Astrocyte (in vitro differentiated cells and primary cell): Measurements from ENCODE around the gene XIRP1. TPM values are rescaled to one million over a fixed set of nuclear protein-coding genes. Genes with fewer than 3 reads are reported as not detected.
A peak's percentile ranks its signal among the peaks of the same experiment; 100 is the strongest.

Experiments
- DNase-seq: peaks from one replicate; pipeline ENCODE4 v3.0.0-alpha.2; 2010; ENCODE audit warnings: low read depth
- FAIRE-seq: peaks from 2 replicates; lab custom pipeline; 2011; peaks lifted over from hg19 to GRCh38; lab: Jason Lieb, UNC
- H2AFZ ChIP-seq: 2 replicates; pipeline ENCODE4 v1.6.0; 2012; ENCODE audit warnings: low read depth, low read length, inconsistent platforms
- H3K27ac ChIP-seq: 2 replicates; pipeline ENCODE4 v1.5.1; 2011; ENCODE audit warnings: low read depth, low read length, inconsistent platforms
- H3K27me3 ChIP-seq: 2 replicates; pipeline ENCODE4 v1.6.0; 2011; ENCODE audit warnings: low read length, inconsistent platforms; ENCODE audit not compliant: insufficient read depth
- H3K36me3 ChIP-seq: 2 replicates; pipeline ENCODE4 v1.5.1; 2011; ENCODE audit warnings: low read length, inconsistent platforms; ENCODE audit not compliant: insufficient read depth
- H3K4me1 ChIP-seq: 2 replicates; pipeline ENCODE4 v1.5.1; 2011; ENCODE audit warnings: low read length, inconsistent platforms; ENCODE audit not compliant: insufficient read depth
- H3K4me2 ChIP-seq: 2 replicates; pipeline ENCODE4 v1.6.0; 2012; ENCODE audit warnings: low read length, inconsistent platforms
- H3K4me3 ChIP-seq: 2 replicates; pipeline ENCODE4 v1.5.1; 2011; ENCODE audit warnings: low read depth, mild to moderate bottlenecking, low read length, inconsistent platforms; ENCODE audit not compliant: insufficient read depth
- H3K79me2 ChIP-seq: 2 replicates; pipeline ENCODE4 v1.6.0; 2012; ENCODE audit warnings: mild to moderate bottlenecking, low read length, inconsistent platforms; ENCODE audit not compliant: insufficient read depth
- H3K9ac ChIP-seq: 2 replicates; pipeline ENCODE4 v1.6.0; 2012; ENCODE audit warnings: mild to moderate bottlenecking, low read length, inconsistent platforms
- H3K9me3 ChIP-seq: 2 replicates; pipeline ENCODE4 v1.5.1; 2012; ENCODE audit warnings: low read depth, mild to moderate bottlenecking, low read length, inconsistent platforms; ENCODE audit not compliant: insufficient read depth
- H4K20me1 ChIP-seq: 2 replicates; pipeline ENCODE4 v1.6.0; 2012; ENCODE audit warnings: low read length, inconsistent platforms; ENCODE audit not compliant: insufficient read depth
- H3K27ac Mint-ChIP-seq: one replicate; pipeline ENCODE4 v1.8.0; 2021; ENCODE audit warnings: mild to moderate bottlenecking, mixed read lengths; ENCODE audit not compliant: unreplicated experiment
- H3K27me3 Mint-ChIP-seq: one replicate; pipeline ENCODE4 v1.8.0; 2021; ENCODE audit warnings: low read depth, mixed read lengths; ENCODE audit not compliant: unreplicated experiment
- H3K36me3 Mint-ChIP-seq: one replicate; pipeline ENCODE4 v1.8.0; 2021; ENCODE audit warnings: low read depth, mixed read lengths; ENCODE audit not compliant: unreplicated experiment
- H3K4me1 Mint-ChIP-seq: one replicate; pipeline ENCODE4 v1.8.0; 2021; ENCODE audit warnings: low read depth, mixed read lengths; ENCODE audit not compliant: unreplicated experiment
- H3K4me3 Mint-ChIP-seq: one replicate; pipeline ENCODE4 v1.8.0; 2021; ENCODE audit warnings: mild to moderate bottlenecking, moderate library complexity, mixed read lengths; ENCODE audit not compliant: unreplicated experiment
- H3K9me3 Mint-ChIP-seq: one replicate; pipeline ENCODE4 v1.8.0; 2021; ENCODE audit warnings: mild to moderate bottlenecking, mixed read lengths; ENCODE audit not compliant: unreplicated experiment
- CTCF ChIP-seq: IDR thresholded peaks from 2 replicates; pipeline ENCODE4 v1.5.1; 2011; ENCODE audit warnings: low read depth, mild to moderate bottlenecking, inconsistent platforms, low read length, moderate library complexity; ENCODE audit not compliant: insufficient read depth
- EZH2 ChIP-seq: IDR thresholded peaks from 2 replicates; pipeline ENCODE4 v1.6.1; 2012; ENCODE audit warnings: mild to moderate bottlenecking, low read length, inconsistent platforms; ENCODE audit not compliant: insufficient read depth
- total RNA-seq: library from RNA; stranded (reverse); gene quantifications from 2 replicates; pipeline ENCODE4 v1.2.1, GENCODE V29; 2021

Gene XIRP1
- total RNA-seq, 1 donor from 2014 or later: 1.1 TPM

GRCh38 chr3:39181408-39182335, 10.7 kb downstream of the XIRP1 start:
- Mint-ChIP-seq H3K9me3 (peaks cover 4% of the 10 kb centered on the region), H3K27me3 (peaks cover 8% of the 10 kb centered on the region), H3K27ac (peak overlapping the region; percentile 56), H3K4me1 (peaks cover 23% of the 10 kb centered on the region), H3K36me3 (peaks cover 2% of the 10 kb centered on the region), H3K4me3 (peak overlapping the region; percentile 79)
- Histone ChIP-seq H3K79me2 (no peaks in the 10 kb centered on the region), H3K4me3 (peak overlapping the region; percentile 45), H3K9ac (peak overlapping the region; percentile 15), H2AFZ (peak overlapping the region; percentile 86), H3K4me2 (peak overlapping the region; percentile 88), H3K4me1 (peaks cover 19% of the 10 kb centered on the region), H3K9me3 (no peaks in the 10 kb centered on the region), H3K36me3 (no peaks in the 10 kb centered on the region), H4K20me1 (no peaks in the 10 kb centered on the region), H3K27ac (no peak overlapping the region), H3K27me3 (no peaks in the 10 kb centered on the region)
- FAIRE-seq (no peak), DNase-seq (no peak)
- TF ChIP-seq EZH2: no peak
- no peak for TF ChIP-seq CTCF

- Mint-ChIP-seq H3K27me3 (peaks cover 4% of the 10 kb centered on the region), H3K4me3 (peak overlapping the region; percentile 82), H3K9me3 (peaks cover 4% of the 10 kb centered on the region), H3K4me1 (peaks cover 23% of the 10 kb centered on the region), H3K36me3 (peaks cover 2% of the 10 kb centered on the region), H3K27ac (peak overlapping the region; percentile 72)
- H3K4me1 ChIP-seq: peaks cover 19% of the 10 kb centered on the region
- H3K27me3 ChIP-seq: no peaks in the 10 kb centered on the region
- DNase-seq: peak; percentile 57
- no peak overlapping the region for H3K27ac ChIP-seq
- H2AFZ ChIP-seq: peak overlapping the region; percentile 86
- no peaks in the 10 kb centered on the region for H3K9me3 ChIP-seq
- H3K4me2 ChIP-seq: peak overlapping the region; percentile 88
- no peaks in the 10 kb centered on the region for H3K36me3 ChIP-seq
- H3K79me2 ChIP-seq: no peaks in the 10 kb centered on the region
- peak overlapping the region; percentile 56 for H3K9ac ChIP-seq
- no peak for FAIRE-seq
- no peak for TF ChIP-seq CTCF
- no peak for TF ChIP-seq EZH2
- H4K20me1 ChIP-seq: no peaks in the 10 kb centered on the region
- peak overlapping the region; percentile 55 for H3K4me3 ChIP-seq
Observed at GRCh38 chr3:39180546-39181346, 11.6 kb downstream of the XIRP1 start.
